Fibroblast of villous mesenchyme (primary cell): ENCODE results near the gene CPNE6. TPM values are rescaled to one million over a fixed set of nuclear protein-coding genes. Genes with fewer than 3 reads are reported as not detected.

Experiments
- DNase-seq: peaks from one replicate; pipeline ENCODE4 v3.0.0-alpha.2; 2010; ENCODE audit warnings: low read depth
- H3K4me3 ChIP-seq: 2 replicates; pipeline ENCODE4 v1.5.1; 2011; ENCODE audit warnings: low read depth, mild to moderate bottlenecking, low read length
- CTCF ChIP-seq: IDR thresholded peaks from 2 replicates; pipeline ENCODE4 v1.5.1; 2012; ENCODE audit warnings: low read depth, mild to moderate bottlenecking, low read length; ENCODE audit not compliant: insufficient read depth
- total RNA-seq: library from RNA; depleted of rRNA; stranded (reverse); fragments of >200 nt; gene quantifications from 2 replicates; pipeline ENCODE4 v1.2.3, GENCODE V29; 2012

The CPNE6 gene
- total RNA-seq, 1 donor, result not detected

GRCh38 chr14:24066496-24067132 lies 4.7 kb upstream of the CPNE6 start:
- no peak for TF ChIP-seq CTCF
- no peak for DNase-seq
- no peak overlapping the region for H3K4me3 ChIP-seq

GRCh38 chr14:24067133-24068082 lies 4.0 kb upstream of the CPNE6 start:
- H3K4me3 ChIP-seq, result no peak overlapping the region
- no peak for TF ChIP-seq CTCF
- DNase-seq, result no peak

GRCh38 chr14:24068711-24069410 lies 2.5 kb upstream of the CPNE6 start:
- no peak overlapping the region for H3K4me3 ChIP-seq
- TF ChIP-seq CTCF, result no peak
- no peak for DNase-seq

- DNase-seq, result no peak
Measured at GRCh38 chr14:24069411-24069735, 2.0 kb upstream of the CPNE6 start.

GRCh38 chr14:24070285-24071143 lies 848 bp upstream of the CPNE6 start:
- no peak for DNase-seq
- no peak overlapping the region for H3K4me3 ChIP-seq
- no peak for TF ChIP-seq CTCF

More at GRCh38 chr14:24069411-24069735, 2.0 kb upstream of the CPNE6 start:
- no peak for TF ChIP-seq CTCF
- no peak overlapping the region for H3K4me3 ChIP-seq

GRCh38 chr14:24071836-24072430 lies 571 bp downstream of the CPNE6 start:
- no peak for TF ChIP-seq CTCF
- no peak overlapping the region for H3K4me3 ChIP-seq
- no peak for DNase-seq
